SKM-1 (cell line): ENCODE results near the gene CHD9NB.
"Not testable (repeated sequence)": the region's sequence is repeated elsewhere in the genome, so short reads cannot be mapped to it uniquely, and the experiment has no call there.

ENCODE experiments used
- DNase-seq: peaks from one replicate; lab custom pipeline; 2025; ENCODE audit not compliant: unreplicated experiment; lab: John Stamatoyannopoulos, UW

CHD9NB gene

DNA sequence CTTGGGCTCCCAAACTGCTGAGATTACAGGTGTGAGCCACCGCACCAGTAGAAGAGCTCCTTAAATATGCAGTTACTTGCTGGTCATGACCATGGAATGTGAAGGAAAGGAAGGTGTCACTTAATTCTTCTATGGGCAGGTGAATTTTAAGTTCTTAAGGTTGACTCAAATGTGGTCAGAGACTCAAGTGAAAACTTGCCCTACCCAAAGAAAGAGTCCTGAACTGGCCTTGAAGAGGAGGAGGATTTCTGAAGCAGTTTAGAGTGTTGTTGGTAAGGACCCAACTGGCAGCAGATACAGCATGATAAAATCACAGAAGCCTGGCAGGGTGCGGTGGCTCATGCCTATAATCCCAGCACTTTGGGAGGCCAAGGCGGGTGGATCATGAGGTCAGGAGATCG, 31.4 kb upstream of the CHD9NB start:
- no peak for DNase-seq

DNA sequence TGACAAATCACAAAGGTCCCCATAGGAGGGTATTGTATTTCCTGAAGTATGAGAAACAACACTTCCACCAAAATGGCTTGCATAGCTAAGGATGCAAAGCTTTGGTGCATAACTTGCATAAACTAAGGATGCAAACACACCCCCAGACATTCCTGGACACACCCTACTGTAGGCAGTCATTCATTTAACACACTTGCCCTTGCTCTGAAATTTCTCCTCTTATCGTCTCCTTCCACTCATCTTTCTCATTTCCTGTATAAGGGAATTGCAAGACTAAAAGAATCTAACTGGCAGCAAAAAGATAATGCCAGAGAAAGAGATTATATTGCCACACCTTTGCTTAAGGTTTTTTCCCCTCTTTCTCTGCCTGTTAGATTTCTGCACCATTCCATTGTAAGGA, 30.4 kb upstream of the CHD9NB start:
- no peak for DNase-seq

DNA sequence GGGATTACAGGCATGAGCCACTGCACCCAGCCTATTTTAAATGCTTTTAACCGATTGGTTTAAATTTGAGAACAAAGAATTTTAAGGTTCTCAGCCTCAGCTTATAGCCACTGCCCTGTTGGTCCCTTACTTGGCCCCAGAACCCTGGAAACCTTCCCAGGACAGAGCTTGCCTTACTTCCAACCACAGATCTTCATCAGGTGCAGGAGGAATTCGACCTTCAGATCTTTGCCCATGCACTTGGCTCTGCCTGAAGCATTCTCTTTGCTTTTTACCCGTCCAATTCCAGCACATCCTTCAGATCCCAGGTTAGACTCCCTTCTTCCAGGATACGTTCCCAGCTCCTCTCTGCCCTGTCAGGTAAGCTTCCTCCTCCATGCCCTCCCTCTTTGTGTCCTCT, 29.8 kb upstream of the CHD9NB start:
- no peak for DNase-seq

DNA sequence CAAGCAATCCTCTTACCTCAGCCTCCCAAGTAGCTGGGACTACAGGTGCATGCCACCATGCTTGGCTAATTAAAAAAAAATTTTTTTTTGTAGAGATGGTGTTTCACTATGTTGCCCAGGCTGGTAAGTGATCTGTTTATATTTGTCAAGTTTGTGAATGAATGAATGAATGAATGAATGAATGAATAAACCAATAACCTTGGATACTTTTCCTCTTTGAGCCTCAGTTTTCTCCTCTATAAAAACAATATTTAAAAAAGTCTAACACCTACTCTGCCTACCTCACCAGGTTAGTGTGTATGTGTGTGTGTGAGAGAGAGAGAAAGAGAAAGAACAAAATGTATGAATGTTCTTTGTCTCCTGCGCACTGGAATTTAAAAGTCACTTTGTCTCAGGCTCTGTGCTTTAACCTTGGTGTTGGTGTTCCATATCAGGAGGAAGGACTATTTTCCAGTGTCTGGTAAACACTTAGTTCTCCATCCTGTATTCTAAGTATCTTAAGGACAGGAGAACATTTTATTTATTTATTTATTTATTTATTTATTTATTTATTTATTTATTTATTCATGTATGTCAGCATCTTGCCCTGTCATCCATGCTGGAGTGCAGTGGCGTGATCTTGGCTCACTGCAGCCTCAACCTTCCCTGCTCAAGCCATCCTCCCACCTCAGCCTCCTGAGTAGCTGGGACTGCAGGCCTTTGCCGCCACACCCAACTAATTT, 29.1 kb upstream of the CHD9NB start:
- DNase-seq = no peak

DNA sequence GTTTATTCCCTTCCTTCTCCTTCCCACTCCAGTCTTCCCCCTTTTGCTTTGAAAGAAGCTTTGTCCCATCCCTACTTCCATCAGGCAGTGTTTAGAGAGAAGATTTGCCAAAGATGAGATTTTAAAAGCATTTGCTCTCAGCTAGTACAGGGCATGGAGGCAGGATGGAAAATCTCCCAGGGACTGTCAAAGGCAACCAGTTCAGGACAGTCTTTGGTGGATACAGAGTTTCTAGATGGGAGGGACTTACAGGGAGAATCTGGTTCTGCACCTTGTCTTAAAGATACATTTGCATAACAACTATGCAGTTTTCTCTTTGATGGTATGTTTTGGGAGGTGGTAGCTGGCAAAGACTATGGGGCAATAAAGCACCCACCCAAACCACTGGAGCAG, 28.3 kb upstream of the CHD9NB start:
- DNase-seq = no peak

DNA sequence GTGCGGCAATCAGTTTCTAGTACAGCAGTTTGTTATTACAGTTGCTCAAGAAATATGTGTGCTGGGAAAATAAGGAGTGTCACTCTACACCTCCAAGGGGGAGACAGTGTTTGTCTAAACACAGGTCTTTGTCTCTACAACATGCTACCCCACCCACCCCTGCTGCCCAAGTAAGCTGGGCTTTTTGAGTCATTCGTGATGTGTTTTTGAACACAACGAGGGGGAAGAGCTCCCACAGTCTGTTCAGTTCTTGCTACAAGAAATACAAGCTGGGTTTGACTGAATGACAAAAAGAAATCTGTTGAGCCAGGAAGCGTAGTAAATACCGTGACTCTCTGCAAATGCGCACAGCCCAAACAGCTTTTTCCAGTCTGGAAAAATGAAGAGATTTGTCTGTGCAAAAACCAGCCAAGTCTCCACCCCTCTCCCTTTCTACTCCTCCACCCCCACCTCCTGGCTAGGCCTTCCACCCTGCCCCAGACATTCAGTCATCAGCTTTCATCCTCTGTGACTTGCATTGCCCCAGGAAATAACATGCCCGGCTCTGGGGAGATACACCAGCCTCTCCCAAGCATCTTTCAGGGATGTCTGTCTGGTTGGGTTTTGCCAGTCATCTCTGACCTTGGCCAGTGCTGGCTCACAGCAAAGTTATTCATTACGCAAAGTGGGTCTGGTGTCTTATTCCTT, 27.8 kb upstream of the CHD9NB start:
- DNase-seq = no peak

DNA sequence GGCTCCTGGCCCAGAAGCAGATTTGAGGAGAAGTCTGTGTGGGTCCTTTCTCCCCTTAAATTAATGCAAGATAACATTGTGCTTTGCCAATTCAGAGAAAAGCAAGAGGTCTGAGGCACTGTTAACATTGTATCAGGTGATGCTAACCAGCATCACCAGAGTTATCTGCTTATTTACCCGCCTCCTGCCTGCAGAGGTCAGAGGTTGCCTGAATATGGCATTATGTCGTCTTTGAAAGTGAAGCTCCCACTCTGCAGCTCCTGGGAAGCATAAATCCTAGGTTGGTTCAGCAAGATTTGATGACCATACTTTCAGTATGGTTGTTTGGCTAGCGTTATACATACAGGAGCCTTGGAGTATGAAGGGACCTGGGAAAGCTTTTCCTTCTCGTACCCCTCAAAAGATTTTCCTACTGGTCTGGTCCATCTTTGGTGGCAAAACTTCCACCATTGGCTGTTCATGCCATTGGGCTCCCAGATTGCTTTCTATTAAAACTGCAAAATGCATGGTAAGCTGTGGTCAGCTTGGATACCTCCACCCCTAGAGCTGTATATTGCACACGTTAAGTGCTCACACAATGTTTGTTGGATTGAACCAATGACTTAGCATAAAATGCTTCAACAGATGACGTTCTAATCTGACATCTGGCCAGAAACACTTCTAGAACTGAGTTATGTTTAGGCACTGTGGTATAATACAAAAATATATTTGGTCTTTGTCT, 26.2 kb upstream of the CHD9NB start:
- DNase-seq = no peak

DNA sequence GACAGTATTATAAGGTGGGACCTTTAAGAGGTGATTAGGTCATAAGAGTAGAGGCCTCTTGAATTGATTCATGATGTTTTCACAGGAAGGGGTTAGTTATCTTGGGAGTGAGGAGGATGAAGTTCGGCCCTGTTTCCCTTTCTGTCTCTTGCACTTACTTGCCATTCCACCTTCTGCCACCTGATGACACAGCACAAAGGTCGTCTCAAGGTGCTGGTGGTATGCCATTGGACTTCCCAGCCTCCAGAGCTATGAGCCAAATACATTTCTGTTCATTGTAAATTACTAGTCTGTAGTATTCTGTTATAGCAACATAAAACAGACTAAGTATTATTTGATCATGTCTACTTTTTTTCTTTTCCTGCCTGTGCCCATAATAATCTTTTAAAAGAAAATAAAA, 25.6 kb upstream of the CHD9NB start:
- DNase-seq = no peak

DNA sequence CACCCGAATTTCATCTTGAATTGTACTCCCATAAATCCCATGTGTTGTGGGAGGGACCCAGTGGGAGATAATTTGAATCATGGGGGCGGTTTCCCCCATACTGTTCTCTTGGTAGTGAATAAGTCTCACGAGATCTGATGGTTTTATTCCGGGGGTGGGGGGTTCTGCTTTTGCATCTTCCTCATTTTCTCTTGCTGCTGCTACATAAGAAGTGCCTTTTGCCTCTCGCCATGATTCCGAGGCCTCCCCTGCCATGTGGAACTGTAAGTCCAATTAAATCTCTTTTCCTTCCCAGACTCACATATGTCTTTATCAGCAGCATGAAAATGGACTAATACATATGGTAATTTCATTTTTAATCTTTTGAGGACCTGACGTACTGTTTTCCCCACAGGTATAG, 22.8 kb upstream of the CHD9NB start:
- not testable (repeated sequence) for DNase-seq

DNA sequence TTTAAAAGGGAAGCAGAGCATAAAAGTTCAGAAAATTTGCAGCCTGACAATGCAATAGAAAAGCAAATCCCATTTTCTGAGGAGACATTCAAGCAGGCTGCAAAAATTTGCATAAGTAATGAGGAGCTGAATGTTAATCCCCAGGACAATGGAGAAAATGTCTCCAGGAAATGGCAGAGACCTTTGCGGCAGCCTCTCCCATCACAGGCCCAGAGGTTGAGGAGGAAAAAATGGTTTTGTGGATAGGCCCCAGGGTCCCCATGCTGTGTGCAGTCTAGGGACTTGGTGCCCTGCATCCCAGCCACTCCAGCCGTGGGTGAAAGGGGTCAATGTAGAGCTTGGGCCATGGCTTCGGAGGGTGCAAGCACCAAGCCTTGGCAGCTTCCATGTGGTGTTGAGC, 21.6 kb upstream of the CHD9NB start:
- DNase-seq = not testable (repeated sequence)

DNA sequence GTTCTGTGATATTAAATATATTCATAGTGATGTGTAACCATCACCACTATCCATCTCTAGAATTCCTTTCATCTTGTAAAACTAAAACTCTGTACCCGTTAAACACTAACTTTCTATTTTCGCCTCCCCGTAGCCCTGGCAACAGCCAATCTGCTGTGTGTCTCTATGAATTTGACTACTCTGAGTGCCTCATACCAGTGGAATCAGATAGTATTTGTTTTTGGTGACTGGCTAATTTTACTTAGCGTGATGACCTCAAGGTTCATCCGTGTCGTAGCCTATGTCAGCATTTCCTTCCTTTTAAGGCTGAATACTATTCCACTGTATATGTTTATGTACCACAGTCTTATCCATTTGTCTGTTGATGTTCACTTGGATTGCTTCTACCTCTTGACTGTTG, 20.3 kb upstream of the CHD9NB start:
- DNase-seq = no peak

DNA sequence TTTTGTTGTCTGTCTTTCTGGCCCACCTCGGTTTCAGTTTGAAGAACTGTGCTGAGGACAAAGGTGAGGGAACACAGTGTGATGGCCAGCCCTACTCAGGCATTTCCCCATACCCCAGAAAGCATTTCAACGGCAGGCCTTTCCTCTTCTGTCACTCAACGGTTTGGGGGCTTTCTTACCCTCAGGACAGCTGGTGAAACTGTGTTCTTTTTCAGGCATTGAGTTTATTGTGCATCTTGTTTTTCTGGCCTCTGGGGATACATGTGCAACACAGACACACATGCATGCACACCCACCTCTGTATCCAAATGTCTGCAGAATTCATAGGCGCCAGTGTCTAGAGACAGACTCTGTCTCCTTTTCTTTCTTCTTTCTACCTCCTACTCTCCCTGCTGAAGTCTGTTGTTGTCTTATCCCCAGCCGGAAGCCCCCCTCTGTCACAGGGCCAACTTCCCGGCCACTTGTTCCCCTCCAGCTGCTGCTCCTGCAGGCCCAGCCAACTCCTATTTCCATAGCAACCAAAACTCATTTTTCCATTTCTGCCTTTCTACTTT, 19.1 kb upstream of the CHD9NB start:
- DNase-seq = no peak

DNA sequence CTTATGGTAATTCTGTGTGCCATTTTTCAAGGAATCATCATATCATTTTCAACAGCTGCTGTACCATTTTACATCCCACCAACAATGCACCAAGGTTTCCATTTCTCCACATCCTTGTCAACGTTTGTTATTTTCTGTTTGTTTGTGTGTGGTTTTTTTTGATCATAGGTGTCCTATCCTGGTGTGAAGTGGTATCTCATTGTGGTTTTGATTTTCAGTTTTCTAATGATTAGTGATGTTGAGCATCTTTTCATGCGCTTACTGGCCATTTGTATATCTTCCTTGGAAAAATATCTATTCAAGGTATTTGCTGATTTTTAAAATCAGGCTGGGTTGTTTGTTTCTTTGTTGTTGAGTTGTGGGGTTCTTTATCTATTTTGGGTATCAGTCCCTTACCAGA, 17.1 kb upstream of the CHD9NB start:
- no peak for DNase-seq

DNA sequence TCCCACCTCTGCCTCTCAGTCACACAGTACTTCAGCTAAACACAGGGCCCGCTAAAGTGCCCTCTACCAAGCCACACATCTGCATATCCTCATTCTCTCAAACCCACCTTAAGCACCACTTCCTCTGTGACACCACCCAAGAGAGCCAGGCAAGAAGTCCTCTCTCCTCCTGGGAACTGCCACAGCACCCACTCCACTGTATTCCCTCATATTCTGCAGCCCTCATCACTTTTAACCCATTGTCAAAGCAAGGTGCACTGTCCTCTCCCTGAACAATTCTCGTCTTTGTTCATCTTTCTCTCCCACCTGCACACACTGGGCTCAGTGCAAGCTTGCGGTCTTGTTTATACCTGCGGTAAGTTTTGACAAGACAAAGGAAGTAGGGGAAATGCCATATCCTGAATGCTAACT, 15.7 kb upstream of the CHD9NB start:
- DNase-seq = no peak

DNA sequence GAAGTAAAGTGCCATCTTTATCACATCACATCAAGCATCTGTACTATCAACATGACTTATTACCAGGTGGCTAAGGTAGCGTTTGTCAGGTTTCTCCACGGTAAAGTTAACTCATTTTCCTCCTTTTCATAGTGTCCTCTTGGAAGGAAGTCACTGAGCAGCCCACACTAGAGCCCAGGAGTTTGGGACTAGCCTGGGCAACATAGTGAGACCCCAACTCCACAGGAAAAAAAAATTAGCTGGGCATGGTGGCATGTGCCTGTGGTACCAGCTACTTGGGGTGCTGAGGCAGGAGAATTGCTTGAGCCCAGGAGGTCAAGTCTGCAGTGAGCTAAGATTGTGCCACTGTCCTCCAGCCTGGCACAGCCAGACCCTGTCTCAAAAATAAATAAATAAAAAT, 15.0 kb upstream of the CHD9NB start:
- DNase-seq = no peak

DNA sequence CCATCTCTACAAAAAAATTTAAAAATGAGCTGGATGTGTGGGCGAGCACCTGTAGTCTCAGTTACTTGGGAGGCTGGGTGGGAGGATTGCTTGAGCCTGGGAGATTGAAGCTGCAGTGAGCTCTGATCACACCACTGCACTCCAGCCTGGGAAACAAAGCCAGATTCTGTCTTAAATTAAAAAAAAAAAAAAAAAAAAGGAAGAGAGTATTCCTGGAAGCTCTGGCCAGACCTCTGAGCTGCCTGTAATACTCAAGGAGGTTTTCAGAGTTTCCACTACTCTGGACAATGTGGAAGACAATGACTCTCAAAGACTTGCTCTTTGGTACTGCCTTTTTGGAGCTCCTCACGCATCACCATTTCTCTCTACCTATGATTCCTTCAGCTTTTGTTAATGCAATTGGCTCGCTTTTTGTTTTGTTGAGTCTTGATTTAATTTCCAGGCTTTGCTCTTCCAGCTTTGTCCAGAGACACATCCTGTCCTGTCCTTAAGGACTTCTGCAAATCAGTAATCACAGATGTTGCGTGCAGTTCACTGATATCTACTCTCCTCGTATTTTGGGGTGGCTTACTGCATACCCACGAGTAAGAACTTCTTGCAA, 12.9 kb upstream of the CHD9NB start:
- no peak for DNase-seq

DNA sequence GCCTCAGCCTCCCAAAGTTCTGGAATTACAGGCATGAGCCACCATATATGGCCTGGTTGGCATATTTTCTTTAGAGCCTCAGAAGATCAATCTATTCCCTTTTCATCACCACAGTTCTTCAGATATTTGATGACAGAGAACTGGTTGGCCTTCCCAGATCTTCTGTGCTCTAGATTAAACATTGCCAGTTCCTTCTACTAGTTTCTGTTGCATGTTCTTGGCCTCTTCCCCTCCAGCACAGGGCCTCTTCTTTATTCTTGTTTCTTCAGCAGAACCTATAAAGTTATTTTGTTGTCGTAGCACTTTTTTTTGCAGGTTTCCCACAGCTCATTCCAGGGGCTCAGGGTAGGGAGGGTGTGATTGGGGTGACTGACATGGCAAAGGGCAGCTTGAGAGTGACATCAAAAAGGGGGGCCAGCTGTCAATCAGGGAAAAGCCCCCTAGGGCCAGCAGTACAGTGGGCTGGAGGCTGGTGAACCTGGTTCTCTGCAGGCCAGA, 11.4 kb upstream of the CHD9NB start:
- DNase-seq = no peak

DNA sequence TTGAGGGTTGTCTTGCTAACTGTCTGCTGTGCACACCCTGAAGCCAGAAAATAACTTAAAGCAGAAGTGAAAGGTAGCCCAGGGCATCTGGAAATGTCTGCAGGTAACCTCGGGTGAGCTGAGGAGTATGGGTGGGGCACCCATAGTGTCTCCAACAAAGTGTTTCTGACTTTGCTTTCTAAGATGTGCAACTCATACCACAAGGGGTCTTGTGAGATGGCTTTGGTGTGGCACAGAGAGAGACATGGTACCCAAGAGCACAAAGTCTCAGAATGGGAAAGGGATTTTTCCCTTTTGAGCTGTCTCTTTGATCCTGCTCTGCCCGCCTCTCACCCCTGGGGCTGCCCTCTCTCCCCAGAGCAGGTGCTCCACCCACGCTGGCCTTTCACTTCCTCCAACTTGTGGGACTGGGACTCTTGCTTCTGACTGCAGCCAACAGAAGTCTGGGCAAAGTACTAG, 9.0 kb upstream of the CHD9NB start:
- peak; percentile 47 for DNase-seq

DNA sequence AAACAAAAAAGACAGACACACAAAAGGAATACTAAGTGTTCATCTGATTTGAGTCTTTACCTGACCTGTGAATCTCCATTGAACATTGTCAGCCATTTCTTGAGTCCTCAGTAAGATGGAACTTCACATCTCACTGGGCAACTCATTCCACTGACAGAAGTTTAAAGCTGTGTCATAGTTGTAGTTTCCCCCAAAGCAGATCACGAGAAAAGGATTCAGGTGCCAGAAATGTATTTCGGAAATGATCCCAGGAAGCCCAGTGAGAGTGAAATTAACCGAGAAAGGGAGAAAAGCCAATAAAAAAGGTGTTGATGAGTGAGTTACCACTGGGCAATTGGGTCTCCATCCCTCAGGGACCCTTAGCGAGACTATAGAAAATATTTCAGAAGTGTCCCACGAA, 8.6 kb upstream of the CHD9NB start:
- no peak for DNase-seq

DNA sequence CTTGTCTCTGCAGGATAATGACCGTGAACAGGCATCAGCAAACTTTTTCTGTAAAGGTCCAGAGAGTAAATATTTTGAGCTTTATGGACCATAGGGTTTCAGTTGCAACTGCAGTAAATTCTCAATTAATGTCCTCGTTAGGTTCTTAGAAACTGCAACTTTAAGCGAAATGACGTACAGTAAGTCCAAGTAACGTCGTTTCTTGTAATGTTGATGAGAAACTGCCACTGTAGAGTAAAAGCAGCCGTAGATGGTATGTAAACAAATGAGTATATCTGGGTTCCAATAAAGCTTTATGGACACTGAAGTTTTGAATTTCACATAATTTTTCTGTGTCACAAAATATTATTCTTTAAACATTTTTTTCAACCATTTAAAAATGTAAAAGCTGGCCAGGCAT, 7.0 kb upstream of the CHD9NB start:
- DNase-seq = no peak

DNA sequence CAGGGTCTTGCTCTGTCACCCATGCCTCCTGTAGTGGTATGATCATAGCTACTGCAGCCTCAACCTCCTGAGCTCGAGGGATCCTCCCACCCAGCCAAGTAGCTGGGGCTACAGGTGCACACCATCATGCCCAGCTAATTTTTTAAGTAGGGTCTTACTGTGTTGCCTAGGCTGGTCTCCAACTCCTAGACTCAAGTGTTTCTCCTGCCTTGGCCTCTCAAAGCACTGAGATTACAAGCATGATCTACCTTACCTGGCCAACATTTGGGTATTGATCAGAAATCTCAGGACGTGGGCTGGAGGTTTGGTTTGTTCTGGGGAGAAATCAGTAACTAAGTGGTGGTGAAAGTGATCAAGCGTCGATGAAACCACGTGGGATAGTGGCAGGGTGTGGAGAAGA, 6.2 kb upstream of the CHD9NB start:
- DNase-seq = no peak
